ENCODE measurements around the gene COL1A2. TPM values are rescaled to one million over a fixed set of nuclear protein-coding genes. Genes with fewer than 3 reads are reported as not detected.

Gene COL1A2
- total RNA-seq, 1 experiment from 2014 or later, result 42.1 TPM

- Histone ChIP-seq H2BK15ac (ENCODE audit: low read depth, low read length) (no peak overlapping the region), H3K27ac (ENCODE audit: insufficient read length, low read depth, low read length) (no peak overlapping the region), H3K4me2 (ENCODE audit: insufficient read depth, insufficient read length, low read length) (no peak overlapping the region), H3K9ac (ENCODE audit: extremely low read depth, insufficient read length, low read length) (no peak overlapping the region), H3K23ac (ENCODE audit: insufficient read length, low read depth, low read length) (no peak overlapping the region), H3K79me2 (ENCODE audit: insufficient read depth, low read length) (no peaks in the 10 kb centered on the region), H2BK20ac (ENCODE audit: low read depth, low read length, poor library complexity, severe bottlenecking) (no peak overlapping the region), H2BK120ac (ENCODE audit: low read depth, low read length, poor library complexity, severe bottlenecking) (no peak overlapping the region), H3K18ac (ENCODE audit: insufficient read length, low read depth, low read length) (no peak overlapping the region), H3K23me2 (ENCODE audit: insufficient read length, low read depth, low read length, poor library complexity, severe bottlenecking) (no peaks in the 10 kb centered on the region), H4K91ac (ENCODE audit: insufficient read length, low read depth, low read length) (no peak overlapping the region), H3K56ac (ENCODE audit: insufficient read length, low read depth, low read length) (no peak overlapping the region), H3T11ph (ENCODE audit: low read length) (no peak overlapping the region), H3K14ac (ENCODE audit: insufficient read depth, low read length) (no peak overlapping the region), H3K4me1 (ENCODE audit: insufficient read depth, low read length) (no peaks in the 10 kb centered on the region), H4K8ac (replicated peaks; ENCODE audit: insufficient read length, low read depth, low read length) (no peak overlapping the region), H3K27me3 (ENCODE audit: insufficient read depth, low read length) (no peaks in the 10 kb centered on the region), H2BK5ac (ENCODE audit: insufficient read length, low read length) (no peak overlapping the region), H2AFZ (ENCODE audit: low read length) (no peak overlapping the region), H4K20me1 (ENCODE audit: control insufficient read depth, insufficient read depth, insufficient read length) (no peaks in the 10 kb centered on the region), H2BK12ac (ENCODE audit: insufficient read length, low read depth, low read length) (no peak overlapping the region), H4K5ac (ENCODE audit: insufficient read length, low read depth, low read length) (no peak overlapping the region), H2AK5ac (ENCODE audit: insufficient read length, low read length) (no peak overlapping the region), H3K9me3 (ENCODE audit: control insufficient read depth, low read depth, low read length) (no peaks in the 10 kb centered on the region), H3K79me1 (ENCODE audit: insufficient read depth, low read depth, low read length, poor library complexity, severe bottlenecking) (no peaks in the 10 kb centered on the region), H3K4ac (ENCODE audit: low read depth, low read length) (no peak overlapping the region)
- no peak for DNase-seq
- H3K9me3 Mint-ChIP-seq, result no peaks in the 10 kb centered on the region
- TF ChIP-seq, protein P1, sequence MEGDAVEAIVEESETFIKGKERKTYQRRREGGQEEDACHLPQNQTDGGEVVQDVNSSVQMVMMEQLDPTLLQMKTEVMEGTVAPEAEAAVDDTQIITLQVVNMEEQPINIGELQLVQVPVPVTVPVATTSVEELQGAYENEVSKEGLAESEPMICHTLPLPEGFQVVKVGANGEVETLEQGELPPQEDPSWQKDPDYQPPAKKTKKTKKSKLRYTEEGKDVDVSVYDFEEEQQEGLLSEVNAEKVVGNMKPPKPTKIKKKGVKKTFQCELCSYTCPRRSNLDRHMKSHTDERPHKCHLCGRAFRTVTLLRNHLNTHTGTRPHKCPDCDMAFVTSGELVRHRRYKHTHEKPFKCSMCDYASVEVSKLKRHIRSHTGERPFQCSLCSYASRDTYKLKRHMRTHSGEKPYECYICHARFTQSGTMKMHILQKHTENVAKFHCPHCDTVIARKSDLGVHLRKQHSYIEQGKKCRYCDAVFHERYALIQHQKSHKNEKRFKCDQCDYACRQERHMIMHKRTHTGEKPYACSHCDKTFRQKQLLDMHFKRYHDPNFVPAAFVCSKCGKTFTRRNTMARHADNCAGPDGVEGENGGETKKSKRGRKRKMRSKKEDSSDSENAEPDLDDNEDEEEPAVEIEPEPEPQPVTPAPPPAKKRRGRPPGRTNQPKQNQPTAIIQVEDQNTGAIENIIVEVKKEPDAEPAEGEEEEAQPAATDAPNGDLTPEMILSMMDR (conservative IDR thresholded peaks at IDR 0.05), result no peak
- no peak overlapping the region for H3K27ac Mint-ChIP-seq
- WGBS (ENCODE audit: extremely low coverage, insufficient read length, low lambda C conversion rate), result no CpG with 5 or more reads among the region's 3 CpGs
- no peaks in the 10 kb centered on the region for H3K4me1 Mint-ChIP-seq
- no peaks in the 10 kb centered on the region for H3K27me3 Mint-ChIP-seq (ENCODE audit: low read depth)
- no peak overlapping the region for H3K4me3 Mint-ChIP-seq
- H3K36me3 Mint-ChIP-seq (ENCODE audit: insufficient read depth in 1 of 3, low read depth in 3 of 3), result no peaks in the 10 kb centered on the region
These were observed 84.0 kb downstream of the COL1A2 start for GRCh38 chr7:94478648-94479214.

Other genes with a start within 250 kb of the COL1A2 start
- 19.4 and 21.6 TPM in 2 replicates for gene CASD1, start 114.9 kb downstream of the COL1A2 start, total RNA-seq (2021)

All from H9 (cell line).